ENCODE results near the gene OPHN1. TPM values are rescaled to one million over a fixed set of nuclear protein-coding genes. Genes with fewer than 3 reads are reported as not detected.

OPHN1 gene
- total RNA-seq, 3 donors from 2014 or later: 0.08 to 0.33 (median 0.11) TPM

GRCh38 chrX:68048774-68049173 lies 384.5 kb downstream of the OPHN1 start:
- Mint-ChIP-seq H3K36me3 (ENCODE audit: insufficient read depth) (no peaks in the 10 kb centered on the region), H3K4me1 (ENCODE audit: low read depth) (no peaks in the 10 kb centered on the region), H3K4me3 (no peak overlapping the region), H3K27me3 (ENCODE audit: low read depth) (no peaks in the 10 kb centered on the region), H3K9me3 (no peaks in the 10 kb centered on the region)
- ATAC-seq (no peak), DNase-seq (no peak)

DNA sequence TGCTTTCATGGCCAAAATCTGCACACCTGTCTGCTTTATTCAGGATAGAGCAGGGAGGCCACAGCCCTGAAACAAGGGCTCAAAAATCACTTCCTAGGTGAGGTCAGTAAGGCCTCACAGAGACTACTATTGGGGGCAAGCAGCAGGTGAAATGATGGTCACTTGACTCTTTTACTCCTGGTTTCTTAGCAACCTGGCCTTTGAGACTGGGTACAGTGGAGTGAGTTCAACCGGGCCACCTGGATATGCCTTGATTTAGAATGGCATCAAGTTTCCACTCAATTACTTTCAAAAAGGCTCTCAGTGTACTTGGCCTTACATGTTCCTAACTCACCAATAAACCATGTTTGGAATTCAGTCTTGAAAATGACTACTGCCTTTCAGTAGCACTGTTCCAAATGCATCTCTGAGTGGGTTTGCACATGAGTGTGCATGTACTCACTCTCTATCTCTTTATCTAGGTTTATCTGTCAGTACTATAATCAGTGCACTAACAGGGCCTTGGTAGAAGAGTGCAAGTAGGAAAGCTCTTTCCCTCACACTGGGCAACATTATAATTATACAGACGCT lies 388.2 kb downstream of the OPHN1 start:
- no peaks in the 10 kb centered on the region for H3K27me3 Mint-ChIP-seq (ENCODE audit: low read depth)
- ATAC-seq (no peak), DNase-seq (no peak)
- H3K4me3 Mint-ChIP-seq: no peak overlapping the region
- no peaks in the 10 kb centered on the region for H3K36me3 Mint-ChIP-seq (ENCODE audit: insufficient read depth)
- H3K9me3 Mint-ChIP-seq: no peaks in the 10 kb centered on the region
- no peaks in the 10 kb centered on the region for H3K4me1 Mint-ChIP-seq (ENCODE audit: low read depth)

DNA sequence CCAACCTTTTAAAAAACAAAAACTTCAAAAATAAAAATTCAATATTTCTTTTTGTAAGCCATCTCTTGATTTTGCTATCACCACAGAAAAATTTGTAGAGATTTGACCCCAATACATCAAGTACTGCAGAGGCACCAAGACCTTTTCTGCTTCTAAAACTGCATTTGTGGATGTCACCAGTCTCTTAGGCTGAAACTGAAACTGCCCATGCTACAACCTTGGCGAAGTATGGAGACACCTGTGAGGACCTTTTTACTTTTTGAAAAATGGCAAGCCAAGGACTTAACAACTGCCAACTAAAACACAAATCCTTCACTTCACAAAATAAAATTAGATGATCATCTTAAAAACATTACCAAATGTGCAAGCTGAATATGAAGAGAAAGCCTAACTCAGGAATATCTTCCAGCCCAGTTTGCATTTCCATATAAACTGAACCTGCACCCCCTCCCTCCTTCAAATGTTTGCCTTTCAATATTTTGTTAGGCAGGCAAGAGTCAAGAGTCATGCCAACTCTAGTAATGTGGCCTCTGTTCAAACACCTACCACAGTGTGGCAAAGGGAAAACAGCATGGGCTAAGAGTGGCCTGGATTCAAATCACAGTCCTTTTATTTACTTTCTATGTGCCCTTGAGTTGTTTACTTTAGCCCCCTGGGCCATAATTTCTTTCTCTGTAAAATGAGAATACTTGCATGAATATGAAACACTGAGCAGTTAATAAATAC lies 389.4 kb downstream of the OPHN1 start:
- no peak for DNase-seq
- no peak for ATAC-seq

DNA sequence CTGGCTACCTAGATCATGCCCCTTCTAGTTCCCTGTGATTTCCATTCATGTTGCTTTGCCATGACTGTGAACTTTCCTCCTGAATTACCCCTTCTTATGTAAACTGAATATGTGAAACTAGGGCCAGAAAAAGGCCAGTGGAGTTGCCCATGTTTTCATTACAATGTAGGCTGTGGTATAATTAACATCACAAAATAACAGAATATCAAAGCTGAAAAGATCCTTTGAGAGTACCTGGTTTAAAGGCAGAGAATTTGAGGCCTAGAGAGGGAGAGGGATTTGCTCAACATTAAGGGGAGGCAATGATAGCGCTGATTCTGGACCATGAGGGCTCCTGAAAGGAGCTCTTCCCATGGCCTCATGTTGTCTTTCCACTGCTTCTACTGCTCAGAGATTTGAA lies 392.2 kb downstream of the OPHN1 start:
- DNase-seq: no peak
- H3K4me3 Mint-ChIP-seq: no peak overlapping the region
- ATAC-seq: no peak
- no peaks in the 10 kb centered on the region for H3K9me3 Mint-ChIP-seq
- no peaks in the 10 kb centered on the region for H3K36me3 Mint-ChIP-seq (ENCODE audit: insufficient read depth)
- no peaks in the 10 kb centered on the region for H3K4me1 Mint-ChIP-seq (ENCODE audit: low read depth)
- H3K27me3 Mint-ChIP-seq (ENCODE audit: low read depth): no peaks in the 10 kb centered on the region

More for the DNA sequence above, 389.4 kb downstream of the OPHN1 start:
- H3K4me1 Mint-ChIP-seq (ENCODE audit: low read depth): no peaks in the 10 kb centered on the region
- no peak overlapping the region for H3K4me3 Mint-ChIP-seq
- no peaks in the 10 kb centered on the region for H3K27me3 Mint-ChIP-seq (ENCODE audit: low read depth)
- no peaks in the 10 kb centered on the region for H3K9me3 Mint-ChIP-seq
- no peaks in the 10 kb centered on the region for H3K36me3 Mint-ChIP-seq (ENCODE audit: insufficient read depth)

DNA sequence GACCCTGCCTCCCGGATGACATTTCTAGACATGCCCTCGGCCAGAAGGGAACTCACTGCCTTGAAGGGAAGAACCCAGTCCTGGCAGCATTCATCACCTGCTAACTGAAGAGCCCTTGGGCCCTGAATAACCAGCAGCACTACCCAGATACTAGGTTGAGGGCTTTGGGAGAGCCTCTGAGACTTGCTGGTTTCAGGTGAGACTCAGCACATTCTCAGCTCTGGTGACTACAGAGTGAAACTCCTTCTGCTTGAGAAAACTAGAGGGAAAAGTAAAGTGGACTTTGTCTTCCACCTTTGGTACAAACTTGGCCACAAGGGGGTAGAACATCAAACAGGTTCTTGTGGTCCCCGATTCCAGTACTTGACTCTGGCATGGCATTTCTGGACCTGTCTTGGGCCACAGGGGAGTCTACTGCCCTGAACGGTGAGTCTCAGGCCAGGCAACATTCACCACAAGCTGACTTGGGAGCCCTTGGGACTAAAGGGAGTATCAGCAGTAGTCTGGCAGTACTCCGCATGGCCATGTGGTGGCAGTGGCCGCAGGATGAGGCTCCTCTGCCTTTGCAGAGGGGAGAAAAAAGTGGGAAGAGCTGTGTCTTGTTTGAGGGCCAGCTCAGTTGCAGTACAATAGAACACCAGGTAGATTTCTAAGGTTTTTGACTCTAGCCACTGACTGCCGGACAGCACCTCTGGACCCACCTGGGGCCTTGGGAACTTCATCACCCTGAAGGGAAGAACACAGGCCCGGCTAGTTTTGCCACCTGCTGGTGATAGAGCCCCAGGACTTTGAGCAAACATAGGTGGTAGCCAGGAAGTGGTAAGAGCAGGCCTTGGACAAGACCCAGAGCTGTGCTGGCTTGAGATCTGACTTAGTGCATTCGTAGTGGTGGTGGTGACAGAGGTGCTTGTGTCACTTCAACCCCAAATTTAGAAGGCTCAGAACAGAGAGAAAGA lies 414.8 kb downstream of the OPHN1 start:
- no peak for DNase-seq
- H3K36me3 Mint-ChIP-seq (ENCODE audit: insufficient read depth): no peaks in the 10 kb centered on the region

DNA sequence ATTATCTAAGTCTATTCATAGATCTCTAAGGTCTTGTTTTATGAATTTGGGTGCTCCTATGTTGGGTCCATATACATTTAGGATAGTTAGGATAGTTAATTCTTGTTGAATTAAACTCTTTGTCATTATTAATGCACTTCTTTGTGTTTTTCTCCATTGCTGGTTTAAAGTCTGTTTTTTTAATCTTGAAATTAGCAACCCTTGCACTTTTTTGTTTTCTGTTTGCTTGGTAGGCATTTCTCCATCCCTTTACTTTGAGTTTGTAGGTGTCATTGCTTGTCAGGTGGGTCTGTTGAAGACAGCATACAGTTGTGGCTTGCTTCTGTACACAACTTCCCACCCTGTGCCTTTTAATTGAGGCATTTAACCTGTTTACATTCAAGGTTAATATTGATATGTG lies 434.8 kb downstream of the OPHN1 start:
- Mint-ChIP-seq H3K4me1 (ENCODE audit: low read depth) (no peaks in the 10 kb centered on the region), H3K4me3 (no peak overlapping the region), H3K27me3 (ENCODE audit: low read depth) (no peaks in the 10 kb centered on the region), H3K36me3 (ENCODE audit: insufficient read depth) (no peaks in the 10 kb centered on the region), H3K9me3 (peaks cover 9% of the 10 kb centered on the region)
- no peak for ATAC-seq
- DNase-seq: no peak

More for the DNA sequence above, 414.8 kb downstream of the OPHN1 start:
- H3K4me3 Mint-ChIP-seq: no peak overlapping the region
- no peaks in the 10 kb centered on the region for H3K4me1 Mint-ChIP-seq (ENCODE audit: low read depth)
- no peak for ATAC-seq
- no peaks in the 10 kb centered on the region for H3K9me3 Mint-ChIP-seq
- H3K27me3 Mint-ChIP-seq (ENCODE audit: low read depth): no peaks in the 10 kb centered on the region

Other genes with a start within 250 kb of the OPHN1 start
- gene YIPF6, start 65.6 kb upstream of the OPHN1 start, total RNA-seq: 10 to 100 TPM; 18.1 to 23.4 (median 19.4) TPM
- under 1 TPM; 0.11 to 0.19 (median 0.18) TPM for gene STARD8, start 214.2 kb upstream of the OPHN1 start, total RNA-seq

Measured in activated T-cell treated with anti-CD3 and anti-CD28 coated beads, Interleukin-2, amount 50 U/mL, for 4 hours (primary cell).